ENCODE data around the gene CELSR3.

GRCh38 chr3:48678056-48678455, 15.4 kb upstream of the CELSR3 start:
- TF ChIP-seq ELF4 (IDR thresholded peaks at IDR 0.05), result no peak
- no peak for TF ChIP-seq FOXM1 (IDR thresholded peaks at IDR 0.05; ENCODE audit: borderline replicate concordance)
- TF ChIP-seq FOXA1 (IDR thresholded peaks at IDR 0.05), result no peak
- no peak for TF ChIP-seq ZNF384 (IDR thresholded peaks at IDR 0.05)
- TF ChIP-seq ARNT (IDR thresholded peaks at IDR 0.05), result no peak
- no peak for TF ChIP-seq TARDBP (IDR thresholded peaks at IDR 0.05)
- no peak for TF ChIP-seq SP1 (IDR thresholded peaks at IDR 0.05)
- TF ChIP-seq BHLHE40 (IDR thresholded peaks at IDR 0.05; ENCODE audit: borderline replicate concordance), result no peak
- TF ChIP-seq PKNOX1 (IDR thresholded peaks at IDR 0.05), result no peak

Data from HEK293T (cell line).